Body of pancreas (tissue), 4 donors: ENCODE data around the gene FAM13B. TPM values are rescaled to one million over a fixed set of nuclear protein-coding genes. Genes with fewer than 3 reads are reported as not detected.
"Not testable (repeated sequence)": the region's sequence is repeated elsewhere in the genome, so short reads cannot be mapped to it uniquely, and the experiment has no call there.

ENCODE experiments used
- ATAC-seq: fragments of 150-250 bp; one replicate; pipeline ENCODE4 v1.9.1; 2016
- DNase-seq, 4 donors: peaks; one replicate each; pipeline ENCODE4 v3.0.0-alpha.2; 2019
- H3K27ac ChIP-seq, 4 donors: fragments of 200-600 bp; sonication (generic); 1 replicate in 3 of 4; 2 replicates in 1 of 4; pipeline versions ENCODE4 v1.5.1 to v1.6.1; 2016 to 2019; ENCODE audit warnings: mild to moderate bottlenecking in 1 of 4, mixed read lengths in 1 of 4, moderate library complexity in 1 of 4
- H3K27me3 ChIP-seq, 2 donors: fragments of 200-600 bp; sonication (generic); one replicate each; pipeline ENCODE4 v1.6.0; 2016; ENCODE audit warnings: mild to moderate bottlenecking in 1 of 2
- H3K36me3 ChIP-seq, 2 donors: fragments of 200-600 bp; sonication (generic); replicated peaks in 1 of 2; 2 replicates each; pipeline ENCODE4 v1.5.1; 2016; ENCODE audit warnings: low read depth in 2 of 2; ENCODE audit not compliant: insufficient read depth in 1 of 2
- H3K4me1 ChIP-seq: fragments of 200-600 bp; sonication (generic); one replicate; pipeline ENCODE4 v1.6.0; 2016
- H3K4me3 ChIP-seq, 2 donors: fragments of 200-600 bp; sonication (generic); 1 replicate in 1 of 2; 2 replicates in 1 of 2; pipeline ENCODE4 v1.5.1; 2016 to 2019
- H3K9me3 ChIP-seq, 3 donors: fragments of 200-600 bp; sonication (generic); 1 replicate in 2 of 3; 2 replicates in 1 of 3; pipeline ENCODE4 v1.5.1; 2016
- POLR2A ChIP-seq, 3 donors: fragments of 450-650 bp; IDR thresholded peaks; one replicate each; pipeline ENCODE4 v1.6.1; 2016; ENCODE audit warnings: antibody characterized with exemption in 3 of 3, mild to moderate bottlenecking in 2 of 3
- WGBS, 2 donors: methylation state at CpG; one replicate each; pipeline ENCODE4 v1.1.5; 2017; 5-methylcytosine and 5-hydroxymethylcytosine counted together
- intact Hi-C: fragments of 100-400 bp; cut with DNase I; formaldehyde crosslinking; loops from one replicate; pipeline ENCODE4 v1.15.1; 2023
- total RNA-seq, 2 donors: library from RNA; depleted of rRNA; stranded (reverse); fragments of >200 nt; gene quantifications; one replicate each; pipeline ENCODE4 v1.1.0, GENCODE V29; 2016
- TF ChIP-seq, protein P1 (sequence below), 7 experiments: fragments of 450-650 bp in 4 of 7; fragments of 200-600 bp in 3 of 7; sonication (generic) in 3 of 7; IDR thresholded peaks; one replicate each; pipeline ENCODE4 v1.5.1; 2016 to 2019; ENCODE audit warnings: antibody characterized with exemption in 7 of 7

The FAM13B gene
- total RNA-seq, 2 donors from 2014 or later: 25.9 to 53.7 TPM

DNA sequence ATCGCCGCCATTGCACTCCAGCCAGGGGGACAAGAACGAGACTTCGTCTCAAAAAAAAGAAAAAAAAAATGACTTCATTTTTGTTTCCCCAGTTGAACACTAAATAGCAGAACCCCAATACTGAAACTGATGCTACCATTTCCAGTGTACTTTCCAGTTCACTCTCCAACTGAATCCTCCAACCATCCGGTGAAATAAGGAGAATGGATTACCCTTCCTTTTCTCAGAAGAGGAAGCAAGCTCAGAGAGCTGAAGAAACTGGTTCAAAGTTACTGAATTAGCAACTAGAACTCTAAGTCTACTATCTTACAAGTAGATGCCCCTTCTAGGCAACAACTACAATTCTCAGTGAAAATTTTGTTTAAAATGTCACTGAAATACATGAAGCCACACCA lies 3.9 kb downstream of the FAM13B start:
- TF ChIP-seq, protein P1, sequence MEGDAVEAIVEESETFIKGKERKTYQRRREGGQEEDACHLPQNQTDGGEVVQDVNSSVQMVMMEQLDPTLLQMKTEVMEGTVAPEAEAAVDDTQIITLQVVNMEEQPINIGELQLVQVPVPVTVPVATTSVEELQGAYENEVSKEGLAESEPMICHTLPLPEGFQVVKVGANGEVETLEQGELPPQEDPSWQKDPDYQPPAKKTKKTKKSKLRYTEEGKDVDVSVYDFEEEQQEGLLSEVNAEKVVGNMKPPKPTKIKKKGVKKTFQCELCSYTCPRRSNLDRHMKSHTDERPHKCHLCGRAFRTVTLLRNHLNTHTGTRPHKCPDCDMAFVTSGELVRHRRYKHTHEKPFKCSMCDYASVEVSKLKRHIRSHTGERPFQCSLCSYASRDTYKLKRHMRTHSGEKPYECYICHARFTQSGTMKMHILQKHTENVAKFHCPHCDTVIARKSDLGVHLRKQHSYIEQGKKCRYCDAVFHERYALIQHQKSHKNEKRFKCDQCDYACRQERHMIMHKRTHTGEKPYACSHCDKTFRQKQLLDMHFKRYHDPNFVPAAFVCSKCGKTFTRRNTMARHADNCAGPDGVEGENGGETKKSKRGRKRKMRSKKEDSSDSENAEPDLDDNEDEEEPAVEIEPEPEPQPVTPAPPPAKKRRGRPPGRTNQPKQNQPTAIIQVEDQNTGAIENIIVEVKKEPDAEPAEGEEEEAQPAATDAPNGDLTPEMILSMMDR (IDR thresholded peaks at IDR 0.05): no peak
- TF ChIP-seq POLR2A (IDR thresholded peaks at IDR 0.05): no peak
- no peak for DNase-seq
- no peaks in the 10 kb centered on the region for H3K27me3 ChIP-seq
- H3K4me1 ChIP-seq: peaks cover 41% of the 10 kb centered on the region
- ATAC-seq: no peak
- intact Hi-C loops: no loop called here
- no peaks in the 10 kb centered on the region for H3K36me3 ChIP-seq
- H3K27ac ChIP-seq: no peak overlapping the region
- H3K4me3 ChIP-seq: no peak overlapping the region
- WGBS, 2 donors: 86 to 97% methylated on average over 5 of the region's 5 CpGs
- no peaks in the 10 kb centered on the region for H3K9me3 ChIP-seq

DNA sequence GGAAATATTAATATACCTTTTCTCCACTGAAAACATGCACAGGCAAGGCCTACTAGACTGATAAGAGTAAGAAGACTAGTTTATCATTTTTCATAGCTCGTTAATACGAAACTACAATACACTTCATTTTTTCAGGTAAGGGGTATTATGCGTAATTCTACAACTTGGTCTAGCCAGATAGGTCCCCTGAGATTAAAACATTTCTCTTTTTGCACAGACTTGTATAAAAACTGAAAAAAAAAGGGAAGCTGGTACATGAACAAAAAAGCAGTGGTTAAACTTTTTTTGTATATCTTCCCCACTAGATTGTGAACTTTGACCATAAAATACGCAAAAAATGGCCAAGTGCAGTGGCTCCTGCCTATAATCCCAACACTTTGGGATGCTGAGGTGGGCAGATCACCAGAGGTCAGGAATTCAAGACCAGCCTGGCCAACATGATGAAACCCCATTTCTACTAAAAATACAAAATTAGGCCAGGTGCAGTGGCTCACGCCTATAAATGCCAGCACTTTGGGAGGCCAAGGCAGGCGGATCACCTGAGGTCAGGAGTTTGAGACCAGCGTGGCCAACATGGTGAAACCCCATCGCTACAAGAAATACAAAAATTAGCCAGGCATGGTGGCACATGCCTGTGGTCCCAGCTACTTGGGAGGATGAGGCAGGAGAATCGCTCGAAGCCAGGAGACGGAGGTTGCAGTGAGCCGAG lies 4.5 kb downstream of the FAM13B start:
- H3K36me3 ChIP-seq, DNase-seq, H3K9me3 ChIP-seq, H3K4me3 ChIP-seq, intact Hi-C loops, H3K27me3 ChIP-seq, ATAC-seq, H3K27ac ChIP-seq: not testable (repeated sequence)
- peaks cover 35% of the 10 kb centered on the region for H3K4me1 ChIP-seq
- 87 to 93% methylated on average over 12 of the region's 12 CpGs for WGBS, 2 donors

- H3K27ac ChIP-seq, H3K27me3 ChIP-seq, H3K36me3 ChIP-seq, DNase-seq, H3K4me3 ChIP-seq, intact Hi-C loops, H3K9me3 ChIP-seq, ATAC-seq: not testable (repeated sequence)
- peaks cover 31% of the 10 kb centered on the region for H3K4me1 ChIP-seq
- 95 to 97% methylated on average over 9 of the region's 9 CpGs for WGBS, 2 donors
Observed at GRCh38 chr5:138026793-138027192, 6.1 kb downstream of the FAM13B start.

DNA sequence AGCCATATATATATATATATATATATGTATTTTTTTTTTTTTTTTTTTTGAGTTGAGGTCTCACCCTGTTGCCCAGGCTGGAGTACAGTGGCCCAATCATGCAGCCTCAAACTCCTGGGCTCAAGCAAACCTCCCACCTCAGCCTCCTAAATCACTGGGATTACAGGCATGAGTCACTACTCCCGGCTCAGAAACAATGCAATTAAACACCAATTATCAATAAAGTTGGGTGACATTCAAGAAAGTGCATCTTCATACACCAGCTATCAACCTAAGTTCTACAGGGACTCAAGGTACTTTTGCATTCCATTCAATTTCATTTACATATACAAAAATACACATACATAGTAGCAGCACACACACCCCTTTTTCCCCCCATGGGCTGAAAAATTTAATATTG lies 7.6 kb downstream of the FAM13B start:
- H3K27me3 ChIP-seq: no peaks in the 10 kb centered on the region
- no peak for DNase-seq
- TF ChIP-seq, protein P1 (IDR thresholded peaks at IDR 0.05): no peak
- no peak for TF ChIP-seq POLR2A (IDR thresholded peaks at IDR 0.05)
- no peak for ATAC-seq
- no peaks in the 10 kb centered on the region for H3K36me3 ChIP-seq
- H3K27ac ChIP-seq: no peak overlapping the region
- 67 to 92% methylated on average over 1 of the region's 1 CpG for WGBS, 2 donors
- no peak overlapping the region for H3K4me3 ChIP-seq
- intact Hi-C loops: no loop called here
- H3K9me3 ChIP-seq: no peaks in the 10 kb centered on the region
- H3K4me1 ChIP-seq: peaks cover 18% of the 10 kb centered on the region

- no peak for DNase-seq
- ATAC-seq: no peak
- Histone ChIP-seq H3K4me1 (peaks cover 13% of the 10 kb centered on the region), H3K27ac (no peak overlapping the region), H3K4me3 (no peak overlapping the region), H3K36me3 (no peaks in the 10 kb centered on the region), H3K9me3 (no peaks in the 10 kb centered on the region), H3K27me3 (no peaks in the 10 kb centered on the region)
- intact Hi-C loops: no loop called here
- no peak for TF ChIP-seq POLR2A (IDR thresholded peaks at IDR 0.05)
- TF ChIP-seq, protein P1 (IDR thresholded peaks at IDR 0.05): no peak
Observed at GRCh38 chr5:138024117-138024516, 8.8 kb downstream of the FAM13B start.

- no peak overlapping the region for H3K27ac ChIP-seq
- no peak overlapping the region for H3K4me3 ChIP-seq
- WGBS, 2 donors: 91 to 97% methylated on average over 3 of the region's 3 CpGs
- TF ChIP-seq POLR2A (IDR thresholded peaks at IDR 0.05): no peak
- TF ChIP-seq, protein P1 (IDR thresholded peaks at IDR 0.05): no peak
- intact Hi-C loops: no loop called here
- ATAC-seq: no peak
- peaks cover 6% of the 10 kb centered on the region for H3K4me1 ChIP-seq
- H3K9me3 ChIP-seq: no peaks in the 10 kb centered on the region
- no peaks in the 10 kb centered on the region for H3K27me3 ChIP-seq
- DNase-seq: no peak
- H3K36me3 ChIP-seq: no peaks in the 10 kb centered on the region
Observed at GRCh38 chr5:138022912-138023311, 10.0 kb downstream of the FAM13B start.
